ENCODE results near the gene ATXN7.

DNA sequence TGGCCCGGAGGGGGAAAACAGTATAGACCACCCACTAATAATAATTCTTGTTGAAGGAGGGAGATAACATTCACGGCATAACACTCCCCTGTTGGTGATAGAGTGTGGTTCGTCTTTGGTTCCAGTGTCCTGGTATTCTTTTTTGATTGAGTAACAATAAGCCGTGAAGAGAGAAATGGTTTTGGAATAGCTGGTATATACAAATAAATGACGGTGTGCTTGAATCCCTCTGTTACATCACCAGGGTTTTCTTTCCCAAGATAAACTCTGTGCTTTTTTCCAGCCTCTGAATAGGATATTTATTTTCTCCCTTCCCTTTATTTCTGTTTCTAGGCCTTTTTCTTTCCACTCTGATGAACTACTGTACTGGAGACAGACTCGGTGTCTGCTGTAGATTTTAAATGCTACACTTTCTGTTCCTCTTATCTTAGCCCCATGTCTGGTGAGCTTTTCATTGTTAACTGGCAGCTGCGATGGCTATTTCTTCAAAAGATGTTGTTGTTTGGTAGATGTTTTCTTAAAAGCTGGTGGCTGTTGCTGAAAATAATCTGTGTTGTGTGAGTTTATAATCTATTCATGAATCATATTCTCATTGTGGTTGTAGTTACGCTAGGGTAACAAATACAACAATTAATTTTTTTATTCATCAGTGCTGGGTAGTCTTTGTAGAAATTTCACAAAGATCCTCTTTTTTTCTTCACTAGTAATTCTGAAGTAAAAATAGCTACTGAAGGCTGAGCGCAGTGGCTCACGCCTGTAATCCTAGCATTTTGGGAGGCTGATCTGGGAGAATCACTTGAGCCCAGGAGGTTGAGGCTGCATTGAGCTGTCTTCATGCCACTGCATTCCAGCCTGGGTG lies 64.0 kb downstream of the ATXN7 start:
- TF ChIP-seq CTCF (conservative IDR thresholded peaks at IDR 0.05; ENCODE audit: low read depth, low read length) = no peak
- no peak for TF ChIP-seq EZH2 (IDR thresholded peaks at IDR 0.05; ENCODE audit: low read length, unreplicated experiment)
